NCI-H187 treated with DMSO at 0.1 percent for 48 hours (cell line): ENCODE data around the gene ZC3H12C.

Experiments
- DNase-seq: peaks from one replicate; lab custom pipeline; 2025; lab: John Stamatoyannopoulos, UW

ZC3H12C gene

DNA sequence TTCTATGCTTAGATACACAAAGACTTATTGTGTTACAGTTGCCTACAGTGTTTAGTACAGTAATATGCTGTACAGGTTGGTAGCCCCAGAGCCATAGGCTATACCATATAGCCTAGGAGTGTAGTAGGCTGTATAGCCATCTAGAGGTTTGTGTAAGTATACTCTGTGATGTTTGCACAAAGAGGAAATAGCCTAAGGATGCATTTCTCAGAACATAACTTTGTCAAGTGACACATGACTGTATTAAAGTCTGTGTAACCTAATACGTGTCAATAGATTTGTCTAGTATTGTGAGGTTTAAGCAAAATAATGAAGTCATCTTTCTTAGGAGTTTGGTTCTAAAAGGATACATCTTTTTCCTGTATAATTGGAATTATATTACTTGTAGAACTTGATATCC, 5.5 kb downstream of the ZC3H12C start:
- no peak for DNase-seq

DNA sequence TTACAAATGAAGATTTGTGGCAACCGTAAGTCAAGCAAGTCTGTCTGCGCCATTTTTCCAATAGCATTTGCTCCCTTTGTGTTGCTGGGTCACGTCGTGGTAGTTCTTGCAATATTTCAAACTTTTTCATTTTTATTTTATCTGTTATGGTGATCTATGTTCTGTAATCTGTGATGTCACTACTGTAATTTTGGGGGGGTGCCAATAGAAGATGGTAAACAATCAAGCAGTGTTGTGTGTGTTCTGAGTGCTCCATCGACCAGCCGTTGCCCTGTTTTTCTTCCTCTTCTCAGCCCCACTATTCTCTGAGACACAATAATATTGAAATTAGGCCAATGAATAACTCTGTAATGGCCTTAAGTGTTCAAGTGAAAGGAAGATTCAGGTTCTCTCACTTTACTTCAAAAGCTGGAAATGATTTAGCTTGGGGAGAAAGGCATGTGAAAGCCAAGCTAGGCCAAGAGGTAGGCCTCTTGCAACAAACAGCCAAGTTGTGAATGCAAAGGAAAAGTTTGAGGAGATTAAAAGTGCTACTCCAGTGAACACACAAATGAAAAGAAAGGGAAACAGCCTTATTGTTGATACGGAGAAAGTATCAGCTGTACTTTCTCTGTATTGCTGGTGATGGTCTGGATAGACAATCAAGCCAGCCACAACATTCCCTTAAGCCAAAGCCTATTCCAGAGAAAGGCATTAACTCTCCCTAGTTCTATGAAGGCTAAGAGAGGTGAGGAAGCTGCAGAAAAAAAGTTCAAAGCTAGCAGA, 7.5 kb downstream of the ZC3H12C start:
- DNase-seq = no peak

DNA sequence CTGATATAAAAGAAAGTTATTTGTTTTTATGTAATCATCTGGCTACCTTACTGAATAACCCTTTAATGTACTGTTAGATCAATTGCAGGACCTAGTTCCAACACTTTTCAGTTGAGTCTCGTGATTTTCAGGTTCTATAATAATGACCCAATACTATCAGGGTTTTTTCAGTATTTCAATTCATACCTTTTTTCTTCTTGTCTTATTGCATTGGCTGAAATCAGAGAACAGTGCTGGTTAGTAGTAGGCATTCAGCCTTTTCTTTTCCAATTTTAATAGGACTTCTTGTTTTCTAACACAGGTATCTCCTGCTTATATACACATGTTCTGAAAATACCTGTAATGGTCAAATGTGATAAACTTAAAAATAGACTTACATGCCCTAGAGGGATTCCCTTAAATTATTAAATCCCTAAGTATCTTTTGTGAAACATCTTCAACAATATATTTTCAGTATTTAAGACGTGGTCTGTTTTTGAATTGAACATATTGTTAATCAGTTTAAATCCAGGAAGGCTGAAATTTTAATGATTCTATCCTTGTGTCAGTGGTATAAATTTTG, 13.6 kb downstream of the ZC3H12C start:
- DNase-seq = no peak

DNA sequence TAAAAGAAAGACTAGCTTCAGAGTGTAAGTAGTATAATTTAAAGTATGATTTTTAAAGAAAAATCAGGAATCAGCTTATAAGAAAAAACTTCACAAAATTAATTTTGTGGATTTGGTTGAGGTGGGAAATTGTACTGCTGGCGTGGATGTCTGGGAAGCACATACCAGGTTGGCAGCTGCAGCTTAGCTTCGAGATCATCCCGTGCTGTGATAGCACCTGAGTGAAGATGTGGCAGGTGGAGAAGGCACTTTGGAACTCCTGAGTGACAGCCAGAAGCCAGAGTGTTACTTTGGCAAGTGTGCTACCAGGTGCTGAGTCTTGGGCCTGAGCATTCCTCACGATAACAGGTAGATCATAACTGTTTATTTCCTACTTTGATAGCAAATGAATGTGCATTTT, 17.7 kb downstream of the ZC3H12C start:
- DNase-seq = no peak

DNA sequence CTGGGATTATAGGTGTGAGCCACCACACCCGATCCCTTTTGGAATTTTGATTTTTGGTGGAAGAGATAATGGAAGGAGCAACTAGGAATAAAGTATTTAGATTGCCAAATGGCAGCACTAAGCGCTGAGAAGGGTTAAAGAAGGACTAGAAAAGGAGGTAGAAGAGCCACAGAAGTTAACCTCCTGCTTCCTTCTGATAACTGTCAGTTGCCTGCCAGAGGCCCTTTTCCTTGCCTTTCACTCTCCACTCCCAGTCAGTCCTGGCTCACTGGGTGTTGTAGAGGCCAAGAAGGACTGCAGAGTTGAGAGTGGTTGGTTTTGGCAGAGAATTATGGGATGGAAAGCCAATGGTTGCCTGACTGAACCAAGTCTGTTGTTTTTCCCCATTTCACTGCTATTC, 19.3 kb downstream of the ZC3H12C start:
- no peak for DNase-seq

DNA sequence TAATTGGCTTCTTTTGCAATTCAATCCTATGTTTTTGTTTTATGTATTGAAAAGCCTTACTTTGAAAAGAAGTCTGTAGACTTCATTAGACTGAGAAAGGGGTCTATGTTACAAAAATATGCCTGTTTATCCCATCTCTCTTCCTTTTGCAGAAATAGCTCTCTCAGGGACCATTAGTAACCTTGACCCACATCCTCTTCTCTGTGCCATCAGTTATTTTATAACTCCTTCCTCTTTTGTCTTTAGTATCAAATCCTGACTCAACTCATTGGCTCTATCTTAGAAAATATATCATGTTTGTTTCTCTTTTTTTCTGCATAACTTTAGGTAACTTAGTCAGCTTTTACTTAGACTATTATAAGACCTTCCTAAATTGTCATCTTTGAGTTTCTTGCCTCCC, 20.3 kb downstream of the ZC3H12C start:
- no peak for DNase-seq

DNA sequence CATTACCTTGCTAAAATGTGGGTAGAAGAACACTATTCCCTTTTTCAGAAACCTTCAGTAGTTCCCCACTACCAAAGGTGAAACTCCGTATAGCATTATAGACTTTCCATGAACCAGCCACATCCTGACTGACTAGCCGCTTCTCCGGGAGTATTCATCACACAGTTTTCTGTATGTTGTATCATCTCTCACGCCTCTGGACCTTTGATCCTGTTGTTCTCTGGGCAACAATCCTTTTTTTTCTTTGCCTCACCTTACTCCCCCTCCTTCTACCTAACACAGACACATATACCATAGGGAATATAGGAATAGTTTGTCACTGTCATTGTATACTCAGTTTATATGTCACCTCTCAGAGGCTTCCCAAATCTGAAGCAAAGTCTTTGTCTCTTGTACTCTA, 20.8 kb downstream of the ZC3H12C start:
- DNase-seq = no peak

DNA sequence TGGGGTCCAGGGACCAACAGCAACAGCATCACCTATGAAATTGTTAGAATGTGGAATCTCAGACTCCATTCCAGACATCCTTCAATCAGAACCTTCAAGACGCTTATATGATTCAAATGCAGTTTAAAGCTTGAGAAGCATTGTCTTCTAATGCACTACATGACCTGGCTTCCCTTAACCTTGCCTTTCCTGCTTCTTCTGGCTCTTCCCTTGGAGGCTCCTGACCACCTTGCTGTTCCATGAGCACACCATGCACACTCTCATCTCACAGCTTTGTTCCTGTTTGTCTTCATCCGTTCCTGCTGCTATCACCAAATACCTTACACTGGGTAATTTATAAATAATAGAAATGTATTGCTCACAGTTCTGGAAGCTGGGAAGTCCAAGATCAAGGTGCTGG, 26.1 kb downstream of the ZC3H12C start:
- no peak for DNase-seq

DNA sequence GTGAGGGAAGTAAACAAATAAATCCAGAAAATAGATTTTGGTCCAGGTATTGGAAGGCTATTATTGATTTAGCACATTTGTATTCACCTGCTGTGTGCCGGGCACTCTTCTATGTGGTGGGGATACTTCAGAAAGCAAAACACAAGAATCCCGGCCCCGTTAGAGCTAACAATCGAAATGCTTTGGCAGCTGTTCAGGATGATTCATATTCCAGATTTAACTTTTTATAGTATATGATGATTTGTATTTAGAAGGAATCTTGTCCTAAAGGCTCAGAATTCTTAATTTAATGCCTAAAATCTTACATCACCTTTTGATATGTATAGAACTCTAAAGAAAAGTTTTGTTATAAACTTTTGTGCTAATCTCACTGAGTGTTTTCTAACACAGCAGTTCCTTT, 28.0 kb downstream of the ZC3H12C start:
- DNase-seq = no peak

DNA sequence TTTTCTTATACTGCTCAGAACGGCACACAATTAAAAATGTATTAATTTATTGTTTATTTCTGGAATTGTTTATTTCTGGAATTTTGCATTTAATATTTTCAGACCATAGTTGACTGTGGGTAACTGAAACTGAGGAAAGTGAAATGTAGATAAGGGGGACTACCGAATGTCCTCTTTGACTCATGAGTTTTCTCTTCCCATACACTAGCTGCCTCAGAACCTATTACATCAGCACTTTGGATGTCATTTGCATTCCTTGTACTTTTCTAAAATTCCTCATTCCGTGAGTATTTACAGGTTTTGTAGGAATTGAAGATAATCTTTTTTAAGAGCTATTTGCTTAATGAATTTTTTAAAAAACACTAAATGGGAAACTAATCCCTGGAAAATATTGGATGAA, 29.8 kb downstream of the ZC3H12C start:
- no peak for DNase-seq

DNA sequence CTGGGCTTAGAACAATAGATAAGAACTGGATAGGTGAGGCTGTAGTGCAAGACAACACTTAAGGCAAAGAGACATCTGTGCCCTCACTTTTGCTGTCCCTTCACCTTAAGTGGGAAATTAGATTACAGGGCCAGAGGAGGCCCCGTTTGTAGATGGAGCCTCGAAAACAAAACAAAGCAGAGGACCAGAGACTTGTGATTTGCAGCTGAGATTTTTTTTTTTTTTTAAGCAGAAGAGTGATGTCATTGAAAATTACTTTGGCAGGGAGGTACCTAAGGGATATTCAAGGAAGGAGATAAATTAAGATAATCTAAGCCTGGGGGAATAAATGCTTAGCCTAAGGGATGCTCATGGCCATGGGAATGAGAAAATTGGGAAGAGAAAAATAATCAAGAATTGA, 31.4 kb downstream of the ZC3H12C start:
- no peak for DNase-seq

DNA sequence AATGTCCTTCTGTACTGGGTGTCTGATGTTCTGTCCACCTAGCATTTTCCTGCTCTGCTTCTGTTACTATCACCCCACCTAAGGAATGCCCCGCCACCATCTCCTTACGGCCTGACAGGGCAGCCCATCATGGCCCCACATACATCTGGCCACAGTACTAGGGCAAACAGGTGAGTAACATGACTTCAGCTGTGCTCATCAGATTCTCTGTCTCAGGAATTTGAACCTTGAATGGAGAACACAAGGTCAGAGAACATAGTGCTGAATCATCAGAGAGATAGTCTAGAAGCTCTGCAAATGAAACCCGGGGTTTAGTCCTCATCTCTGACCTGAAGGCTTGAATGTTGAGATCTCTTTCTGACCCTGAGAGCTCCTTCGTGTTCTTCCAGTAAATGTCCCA, 32.4 kb downstream of the ZC3H12C start:
- DNase-seq = no peak

DNA sequence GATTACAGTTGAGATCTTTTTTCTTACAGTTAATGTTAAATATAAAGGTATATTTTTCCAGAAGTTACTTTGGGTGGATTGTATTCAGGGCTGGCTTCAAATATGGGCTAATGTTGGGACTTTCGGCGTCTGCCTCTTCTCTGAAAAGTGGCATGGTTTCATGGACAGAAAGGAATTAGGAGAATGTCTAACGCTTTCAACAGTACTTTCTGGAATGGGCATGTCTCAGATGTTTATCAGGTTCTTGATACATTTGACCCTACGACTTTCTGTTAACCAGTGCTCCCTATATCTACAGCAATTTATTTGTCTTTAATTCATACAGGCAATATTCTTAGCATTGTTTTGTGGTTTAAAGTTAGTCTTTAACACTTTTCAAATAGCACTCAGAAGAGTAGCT, 33.7 kb downstream of the ZC3H12C start:
- no peak for DNase-seq

DNA sequence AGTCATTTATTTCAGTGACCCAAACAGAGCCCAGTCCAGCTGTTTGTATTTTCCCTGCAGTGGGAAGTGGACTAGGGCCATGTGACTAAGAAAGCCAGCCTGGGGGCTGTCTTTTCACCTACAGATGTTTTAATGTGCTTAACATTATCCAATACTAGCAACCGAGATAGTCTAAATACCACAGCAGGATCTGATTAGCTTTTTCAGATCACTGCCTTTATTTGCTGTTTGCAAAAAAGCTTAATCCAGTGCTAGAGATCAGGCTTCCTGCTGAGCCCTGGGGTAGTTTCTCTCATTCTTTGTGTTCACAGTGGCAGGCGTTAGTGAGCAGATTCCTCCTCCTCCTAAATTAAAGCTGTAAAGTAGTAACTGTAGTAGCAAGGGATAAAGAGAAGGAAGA, 35.0 kb downstream of the ZC3H12C start:
- DNase-seq = no peak

DNA sequence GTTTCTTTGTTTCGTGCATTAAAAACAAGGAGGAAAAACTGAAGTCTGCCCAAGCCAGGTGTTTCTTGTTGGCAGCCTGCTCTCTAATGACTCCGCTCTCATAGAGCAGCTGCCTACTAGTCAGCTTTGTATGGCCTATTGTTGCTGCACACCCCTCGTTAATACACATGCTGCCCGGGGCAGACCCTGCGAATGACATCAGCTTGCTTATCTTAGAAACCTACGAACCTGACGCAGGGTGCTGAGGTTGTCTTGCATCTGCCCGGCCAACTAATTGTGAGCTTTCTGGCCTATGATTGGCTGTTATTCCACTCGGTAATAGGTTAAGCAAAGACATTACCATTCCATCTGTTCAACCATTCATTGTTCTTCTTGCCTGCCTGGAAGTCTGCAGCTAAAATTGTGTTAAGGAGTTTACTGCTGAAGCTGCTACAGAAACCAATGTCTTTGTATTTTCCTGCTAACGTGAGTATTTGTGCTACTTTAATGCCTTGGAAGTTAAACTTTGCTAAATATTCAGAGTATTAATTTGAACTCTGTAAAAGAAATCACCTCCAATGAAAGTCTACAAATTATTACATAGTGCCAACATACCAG, 37.5 kb downstream of the ZC3H12C start:
- peak; percentile 18 for DNase-seq

DNA sequence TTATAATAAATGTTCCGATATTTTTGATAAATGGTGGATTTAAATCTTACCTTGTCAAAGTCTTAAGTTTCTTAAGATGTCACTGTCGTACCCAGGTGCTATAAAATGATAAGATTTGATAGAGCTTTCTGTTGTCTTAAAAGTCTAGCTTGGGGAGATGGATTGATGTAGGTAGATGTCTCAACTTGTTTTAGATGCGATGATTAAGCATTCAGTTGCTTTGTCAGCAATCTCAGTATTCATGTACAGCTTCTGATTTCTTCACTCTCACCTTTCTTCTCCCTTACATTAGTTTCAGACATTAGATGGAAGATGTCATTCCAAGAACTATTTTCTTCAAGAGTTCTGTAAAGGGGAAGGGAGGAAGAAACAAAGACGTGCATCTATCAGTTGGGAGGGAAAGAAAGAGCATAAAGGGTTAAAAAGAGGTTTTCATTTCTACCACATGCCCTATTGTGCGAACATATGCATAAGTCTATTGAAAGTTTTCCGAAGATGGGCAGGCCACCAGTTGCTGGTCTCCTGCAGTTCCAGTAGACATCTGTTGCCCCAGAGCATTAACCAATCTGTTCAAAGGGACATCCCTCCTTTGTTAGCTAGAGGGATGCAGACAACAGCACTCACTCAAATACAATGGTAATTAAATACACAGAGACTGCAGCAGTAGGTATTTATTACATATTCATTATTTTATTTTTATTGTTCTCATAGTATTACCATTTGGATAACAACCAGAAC, 38.4 kb downstream of the ZC3H12C start:
- no peak for DNase-seq

DNA sequence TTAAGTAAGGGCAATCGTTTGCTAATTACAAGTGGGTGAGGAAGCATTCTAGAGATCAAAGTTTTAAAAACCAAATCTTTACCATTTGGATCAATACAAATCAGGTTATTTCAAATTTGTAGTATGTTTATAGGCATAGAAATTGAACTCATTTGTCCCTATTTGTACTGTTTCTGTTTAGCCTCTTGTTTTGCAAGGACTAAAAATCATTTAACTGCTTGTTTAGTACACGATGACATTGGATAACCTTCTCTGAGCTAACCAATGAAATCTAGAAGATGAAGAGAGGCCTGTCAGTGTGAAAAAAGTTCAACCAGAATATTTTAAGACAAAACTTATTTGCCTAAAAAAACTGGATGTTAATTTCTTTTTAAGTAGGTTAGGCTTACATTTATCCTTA, 40.0 kb downstream of the ZC3H12C start:
- no peak for DNase-seq

DNA sequence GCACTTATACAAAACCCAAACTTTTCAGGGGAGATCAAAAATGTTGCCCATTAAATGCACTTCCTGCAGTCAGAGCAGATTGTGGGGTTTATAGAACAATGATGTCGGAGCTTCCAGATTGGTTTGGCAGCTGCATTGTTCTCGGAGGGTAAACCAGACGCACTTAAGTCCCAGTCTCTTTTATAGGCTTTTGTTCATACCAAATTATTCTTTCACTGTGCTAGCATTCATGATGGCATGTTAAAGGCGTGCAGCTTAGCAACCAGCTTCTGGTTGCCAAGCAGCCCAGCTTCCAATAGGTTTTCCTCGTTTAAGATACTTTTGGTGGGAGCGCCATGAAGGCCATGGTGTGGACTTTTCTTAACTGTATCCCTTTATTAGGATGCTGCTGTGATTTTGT, 40.9 kb downstream of the ZC3H12C start:
- peak; percentile 27 for DNase-seq

DNA sequence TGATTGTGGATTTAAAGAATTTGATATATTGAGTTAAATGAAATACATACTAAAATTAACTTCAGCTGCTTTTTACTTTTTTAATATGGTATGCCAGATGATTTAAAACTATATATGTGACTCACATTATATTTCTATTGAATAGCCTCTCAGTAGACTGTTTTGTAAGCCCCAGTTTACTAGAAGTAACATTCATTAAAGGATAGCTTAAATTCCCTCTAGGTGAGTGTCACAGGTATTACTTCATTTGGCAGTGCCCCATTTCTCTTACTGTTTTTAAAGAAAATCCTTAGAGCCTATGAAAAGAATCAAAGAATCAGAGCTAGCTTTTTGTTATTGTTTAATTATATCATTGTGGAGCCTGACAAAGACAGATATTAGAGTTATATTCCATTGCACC, 48.6 kb downstream of the ZC3H12C start:
- no peak for DNase-seq

DNA sequence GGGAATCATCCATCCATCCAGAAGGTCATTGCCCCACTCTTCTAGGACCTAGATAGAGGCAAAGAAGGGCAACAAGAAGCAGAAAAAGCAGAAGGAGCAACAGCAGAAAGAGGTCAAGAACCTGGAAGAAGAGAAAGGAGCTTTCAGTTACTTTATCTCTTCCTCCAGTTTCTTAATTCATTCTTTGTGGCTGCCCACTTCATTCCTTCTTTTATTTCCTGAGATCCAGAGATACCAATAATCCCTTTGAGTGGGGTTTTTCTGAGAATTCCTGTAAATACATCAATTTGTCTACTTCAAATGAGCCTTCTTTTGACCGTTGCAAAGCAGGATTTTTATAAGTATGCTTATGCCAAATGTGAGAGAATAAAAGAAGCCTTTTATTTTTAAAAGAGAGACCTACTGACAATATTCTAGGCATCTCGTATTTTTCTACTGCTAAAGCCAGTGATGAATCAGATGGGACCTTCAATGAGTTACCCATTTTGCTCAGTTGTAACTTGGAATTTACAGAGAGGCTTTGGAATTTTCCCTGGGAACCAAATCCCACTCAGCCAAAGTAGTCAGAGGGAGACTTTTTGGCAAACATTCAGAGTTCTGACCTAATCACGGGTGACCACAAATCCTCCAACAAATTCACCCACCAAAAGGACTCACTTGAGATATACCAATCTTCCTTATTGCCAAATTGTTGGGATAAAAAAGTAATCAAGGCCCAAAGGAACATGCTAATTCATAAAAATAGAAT, 54.9 kb downstream of the ZC3H12C start:
- no peak for DNase-seq

DNA sequence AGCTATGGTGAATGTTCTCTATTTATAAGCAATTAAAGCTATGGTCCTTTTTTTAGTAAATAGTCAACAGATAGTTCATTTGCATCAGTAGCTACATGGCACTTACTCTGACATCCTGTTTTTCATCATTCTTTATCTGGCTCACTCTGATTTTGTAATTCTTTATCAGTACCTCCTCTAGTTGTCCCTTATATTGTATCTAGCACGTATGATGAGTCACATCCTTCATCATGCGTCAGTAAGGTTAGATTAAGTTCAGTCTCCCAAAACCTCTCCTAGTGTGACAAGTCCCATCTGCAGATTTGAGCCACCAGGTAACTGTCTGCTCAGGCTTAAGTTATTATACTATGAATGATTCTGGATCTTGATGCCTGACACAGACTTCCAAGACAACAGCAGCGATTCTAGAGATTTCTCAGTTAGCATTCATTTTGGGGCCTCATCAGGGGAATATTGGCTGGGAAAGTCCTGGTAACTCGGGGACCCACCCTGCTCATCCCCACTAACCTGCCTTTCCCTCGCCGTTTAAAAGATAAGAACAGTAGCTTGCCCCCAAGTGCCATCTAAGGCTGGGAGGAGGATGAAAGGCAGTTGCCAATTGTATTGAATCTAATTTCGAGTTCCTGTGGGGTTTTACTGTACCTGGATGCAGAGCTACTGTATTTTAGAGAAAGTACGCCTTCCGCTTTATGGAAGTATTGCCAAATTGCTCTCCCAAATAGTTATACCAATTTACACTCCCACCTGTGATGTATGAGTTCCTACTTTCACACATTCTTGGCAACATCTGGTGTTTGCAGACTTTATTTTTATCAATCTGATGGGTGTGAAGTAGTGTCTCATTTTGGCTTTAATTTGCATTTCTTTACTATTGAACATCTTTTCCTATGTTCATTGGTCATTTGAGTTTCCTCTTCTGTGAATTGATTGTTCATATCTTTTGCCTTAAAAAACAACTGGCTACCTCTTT, 55.9 kb downstream of the ZC3H12C start:
- no peak for DNase-seq
